Activated T-helper 2 cell treated with anti-CD3 and anti-CD28 coated beads, Interferon-gamma antibody, Interleukin-2, Interleukin-4, amounts not matched to agents 10 μg/mL and 5 μg/mL and 100 μg/mL, durations not matched to agents 14 hours and 24 hours and 36 hours (primary cell): ENCODE results near the gene NTSR1. TPM values are rescaled to one million over a fixed set of nuclear protein-coding genes. Genes with fewer than 3 reads are reported as not detected.

Experiments
- DNase-seq: peaks from one replicate; pipeline ENCODE4 v3.0.0; 2021; ENCODE audit warnings: low spot score
- H3K27ac Mint-ChIP-seq: one replicate; pipeline ENCODE4 v1.8.0; 2021; ENCODE audit warnings: mixed read lengths
- H3K27me3 Mint-ChIP-seq: one replicate; pipeline ENCODE4 v1.8.0; 2021; ENCODE audit warnings: low read depth, mixed read lengths
- H3K36me3 Mint-ChIP-seq: one replicate; pipeline ENCODE4 v1.8.0; 2021; ENCODE audit warnings: low read depth, mixed read lengths
- H3K4me1 Mint-ChIP-seq: one replicate; pipeline ENCODE4 v1.8.0; 2021; ENCODE audit warnings: low read depth, mixed read lengths
- H3K4me3 Mint-ChIP-seq: one replicate; pipeline ENCODE4 v1.8.0; 2021; ENCODE audit warnings: low read depth, mild to moderate bottlenecking, moderate library complexity, mixed read lengths
- H3K9me3 Mint-ChIP-seq: one replicate; pipeline ENCODE4 v1.8.0; 2021; ENCODE audit warnings: mixed read lengths
- intact Hi-C: fragments of 100-400 bp; cut with micrococcal nuclease; formaldehyde crosslinking; loops from one replicate; pipeline ENCODE4 v1.15.1; 2023
- total RNA-seq: library from RNA; stranded (reverse); gene quantifications from 2 replicates; pipeline ENCODE4 v1.2.3, GENCODE V29; 2022

NTSR1 gene
- total RNA-seq, 1 donor from 2014 or later, result not detected

- Mint-ChIP-seq H3K27me3 (peaks cover 18% of the 10 kb centered on the region), H3K27ac (no peak overlapping the region), H3K36me3 (no peaks in the 10 kb centered on the region), H3K9me3 (no peaks in the 10 kb centered on the region), H3K4me1 (no peaks in the 10 kb centered on the region), H3K4me3 (no peak overlapping the region)
- no peak for DNase-seq
- intact Hi-C loops, result no loop called here
These were observed 49.7 kb downstream of the NTSR1 start for GRCh38 chr20:62758226-62758912.

- no peak overlapping the region for H3K4me3 Mint-ChIP-seq
- no peaks in the 10 kb centered on the region for H3K9me3 Mint-ChIP-seq
- peaks cover 18% of the 10 kb centered on the region for H3K27me3 Mint-ChIP-seq
- DNase-seq, result no peak
- no peak overlapping the region for H3K27ac Mint-ChIP-seq
- intact Hi-C loops, result no loop called here
- H3K36me3 Mint-ChIP-seq, result no peaks in the 10 kb centered on the region
- no peaks in the 10 kb centered on the region for H3K4me1 Mint-ChIP-seq
These were observed 51.4 kb downstream of the NTSR1 start for GRCh38 chr20:62759981-62760431.

- no peak overlapping the region for H3K4me3 Mint-ChIP-seq
- H3K36me3 Mint-ChIP-seq, result no peaks in the 10 kb centered on the region
- H3K4me1 Mint-ChIP-seq, result no peaks in the 10 kb centered on the region
- DNase-seq, result no peak
- intact Hi-C loops, result no loop called here
- peaks cover 18% of the 10 kb centered on the region for H3K27me3 Mint-ChIP-seq
- no peak overlapping the region for H3K27ac Mint-ChIP-seq
- no peaks in the 10 kb centered on the region for H3K9me3 Mint-ChIP-seq
These were observed 51.8 kb downstream of the NTSR1 start for GRCh38 chr20:62760471-62760855.

GRCh38 chr20:62760856-62761758 lies 52.5 kb downstream of the NTSR1 start:
- no peak overlapping the region for H3K27ac Mint-ChIP-seq
- intact Hi-C loops, result no loop called here
- no peaks in the 10 kb centered on the region for H3K9me3 Mint-ChIP-seq

GRCh38 chr20:62761759-62762131 lies 53.1 kb downstream of the NTSR1 start:
- no peak for DNase-seq
- no peaks in the 10 kb centered on the region for H3K36me3 Mint-ChIP-seq
- H3K27me3 Mint-ChIP-seq, result peaks cover 11% of the 10 kb centered on the region
- intact Hi-C loops, result no loop called here
- H3K4me1 Mint-ChIP-seq, result no peaks in the 10 kb centered on the region
- H3K4me3 Mint-ChIP-seq, result no peak overlapping the region
- H3K27ac Mint-ChIP-seq, result no peak overlapping the region
- H3K9me3 Mint-ChIP-seq, result no peaks in the 10 kb centered on the region

More at GRCh38 chr20:62760856-62761758, 52.5 kb downstream of the NTSR1 start:
- Mint-ChIP-seq H3K4me3 (no peak overlapping the region), H3K27me3 (peaks cover 14% of the 10 kb centered on the region), H3K36me3 (no peaks in the 10 kb centered on the region), H3K4me1 (no peaks in the 10 kb centered on the region)
- DNase-seq, result no peak

GRCh38 chr20:62762376-62762775 lies 53.7 kb downstream of the NTSR1 start:
- no peaks in the 10 kb centered on the region for H3K9me3 Mint-ChIP-seq
- no peak overlapping the region for H3K4me3 Mint-ChIP-seq
- H3K27ac Mint-ChIP-seq, result no peak overlapping the region
- H3K27me3 Mint-ChIP-seq, result peaks cover 8% of the 10 kb centered on the region
- DNase-seq, result no peak
- no peaks in the 10 kb centered on the region for H3K36me3 Mint-ChIP-seq
- intact Hi-C loops, result no loop called here
- H3K4me1 Mint-ChIP-seq, result no peaks in the 10 kb centered on the region

- H3K36me3 Mint-ChIP-seq, result no peaks in the 10 kb centered on the region
- no peaks in the 10 kb centered on the region for H3K4me1 Mint-ChIP-seq
- no peak for DNase-seq
- no peak overlapping the region for H3K27ac Mint-ChIP-seq
- intact Hi-C loops, result no loop called here
- peaks cover 4% of the 10 kb centered on the region for H3K27me3 Mint-ChIP-seq
- H3K9me3 Mint-ChIP-seq, result no peaks in the 10 kb centered on the region
- no peak overlapping the region for H3K4me3 Mint-ChIP-seq
These were observed 54.2 kb downstream of the NTSR1 start for GRCh38 chr20:62762801-62763368.

GRCh38 chr20:62763404-62763803 lies 54.8 kb downstream of the NTSR1 start:
- Mint-ChIP-seq H3K36me3 (no peaks in the 10 kb centered on the region), H3K27me3 (peaks cover 4% of the 10 kb centered on the region), H3K9me3 (no peaks in the 10 kb centered on the region), H3K4me1 (no peaks in the 10 kb centered on the region), H3K27ac (no peak overlapping the region), H3K4me3 (no peak overlapping the region)
- intact Hi-C loops, result no loop called here
- DNase-seq, result no peak

- Mint-ChIP-seq H3K9me3 (no peaks in the 10 kb centered on the region), H3K4me1 (no peaks in the 10 kb centered on the region), H3K36me3 (no peaks in the 10 kb centered on the region), H3K4me3 (no peak overlapping the region), H3K27ac (no peak overlapping the region), H3K27me3 (peaks cover 4% of the 10 kb centered on the region)
- intact Hi-C loops, result no loop called here
- no peak for DNase-seq
These were observed 55.7 kb downstream of the NTSR1 start for GRCh38 chr20:62764156-62764935.

GRCh38 chr20:62765021-62765420 lies 56.4 kb downstream of the NTSR1 start:
- H3K27ac Mint-ChIP-seq, result no peak overlapping the region
- intact Hi-C loops, result no loop called here
- DNase-seq, result no peak
- H3K4me1 Mint-ChIP-seq, result no peaks in the 10 kb centered on the region
- H3K9me3 Mint-ChIP-seq, result no peaks in the 10 kb centered on the region
- H3K4me3 Mint-ChIP-seq, result no peak overlapping the region
- peaks cover 3% of the 10 kb centered on the region for H3K27me3 Mint-ChIP-seq
- H3K36me3 Mint-ChIP-seq, result no peaks in the 10 kb centered on the region

GRCh38 chr20:62765432-62766070 lies 56.9 kb downstream of the NTSR1 start:
- Mint-ChIP-seq H3K27ac (no peak overlapping the region), H3K36me3 (no peaks in the 10 kb centered on the region), H3K9me3 (no peaks in the 10 kb centered on the region), H3K4me1 (no peaks in the 10 kb centered on the region), H3K4me3 (no peak overlapping the region), H3K27me3 (peaks cover 2% of the 10 kb centered on the region)
- DNase-seq, result no peak
- intact Hi-C loops, result no loop called here

GRCh38 chr20:62766071-62766450 lies 57.4 kb downstream of the NTSR1 start:
- no peaks in the 10 kb centered on the region for H3K9me3 Mint-ChIP-seq
- H3K4me1 Mint-ChIP-seq, result no peaks in the 10 kb centered on the region
- intact Hi-C loops, result no loop called here
- no peaks in the 10 kb centered on the region for H3K36me3 Mint-ChIP-seq
- no peak overlapping the region for H3K4me3 Mint-ChIP-seq
- H3K27ac Mint-ChIP-seq, result no peak overlapping the region
- H3K27me3 Mint-ChIP-seq, result peaks cover 2% of the 10 kb centered on the region
- DNase-seq, result no peak
